Omental fat pad (tissue), 4 donors: ENCODE data around the gene WWC1. TPM values are rescaled to one million over a fixed set of nuclear protein-coding genes. Genes with fewer than 3 reads are reported as not detected.

Experiments
- ATAC-seq: fragments of 150-250 bp; one replicate; pipeline ENCODE4 v1.9.1; 2016; ENCODE audit warnings: mild to moderate bottlenecking, moderate library complexity; ENCODE audit not compliant: low FRiP score
- DNase-seq: peaks from one replicate; pipeline ENCODE4 v3.0.0-alpha.2; 2019; ENCODE audit warnings: low spot score
- total RNA-seq, 4 donors: library from RNA; depleted of rRNA; stranded (reverse); fragments of >200 nt; gene quantifications; one replicate each; pipeline ENCODE4 v1.1.0, GENCODE V29; 2016
- TF ChIP-seq, protein P1 (sequence below), 3 donors: fragments of 450-650 bp; IDR thresholded peaks; one replicate each; pipeline ENCODE4 v1.5.1; 2016 to 2017; ENCODE audit warnings: antibody characterized with exemption in 3 of 3, mild to moderate bottlenecking in 3 of 3, moderate library complexity in 2 of 3

WWC1 gene
- total RNA-seq, 4 donors from 2014 or later, result 0.63 to 92.6 (median 21.0) TPM

- TF ChIP-seq, protein P1, sequence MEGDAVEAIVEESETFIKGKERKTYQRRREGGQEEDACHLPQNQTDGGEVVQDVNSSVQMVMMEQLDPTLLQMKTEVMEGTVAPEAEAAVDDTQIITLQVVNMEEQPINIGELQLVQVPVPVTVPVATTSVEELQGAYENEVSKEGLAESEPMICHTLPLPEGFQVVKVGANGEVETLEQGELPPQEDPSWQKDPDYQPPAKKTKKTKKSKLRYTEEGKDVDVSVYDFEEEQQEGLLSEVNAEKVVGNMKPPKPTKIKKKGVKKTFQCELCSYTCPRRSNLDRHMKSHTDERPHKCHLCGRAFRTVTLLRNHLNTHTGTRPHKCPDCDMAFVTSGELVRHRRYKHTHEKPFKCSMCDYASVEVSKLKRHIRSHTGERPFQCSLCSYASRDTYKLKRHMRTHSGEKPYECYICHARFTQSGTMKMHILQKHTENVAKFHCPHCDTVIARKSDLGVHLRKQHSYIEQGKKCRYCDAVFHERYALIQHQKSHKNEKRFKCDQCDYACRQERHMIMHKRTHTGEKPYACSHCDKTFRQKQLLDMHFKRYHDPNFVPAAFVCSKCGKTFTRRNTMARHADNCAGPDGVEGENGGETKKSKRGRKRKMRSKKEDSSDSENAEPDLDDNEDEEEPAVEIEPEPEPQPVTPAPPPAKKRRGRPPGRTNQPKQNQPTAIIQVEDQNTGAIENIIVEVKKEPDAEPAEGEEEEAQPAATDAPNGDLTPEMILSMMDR (IDR thresholded peaks at IDR 0.05), result no peak
- DNase-seq (no peak), ATAC-seq (peak; percentile 60)
These were observed 133.3 kb downstream of the WWC1 start for GRCh38 chr5:168424594-168425323.

DNA sequence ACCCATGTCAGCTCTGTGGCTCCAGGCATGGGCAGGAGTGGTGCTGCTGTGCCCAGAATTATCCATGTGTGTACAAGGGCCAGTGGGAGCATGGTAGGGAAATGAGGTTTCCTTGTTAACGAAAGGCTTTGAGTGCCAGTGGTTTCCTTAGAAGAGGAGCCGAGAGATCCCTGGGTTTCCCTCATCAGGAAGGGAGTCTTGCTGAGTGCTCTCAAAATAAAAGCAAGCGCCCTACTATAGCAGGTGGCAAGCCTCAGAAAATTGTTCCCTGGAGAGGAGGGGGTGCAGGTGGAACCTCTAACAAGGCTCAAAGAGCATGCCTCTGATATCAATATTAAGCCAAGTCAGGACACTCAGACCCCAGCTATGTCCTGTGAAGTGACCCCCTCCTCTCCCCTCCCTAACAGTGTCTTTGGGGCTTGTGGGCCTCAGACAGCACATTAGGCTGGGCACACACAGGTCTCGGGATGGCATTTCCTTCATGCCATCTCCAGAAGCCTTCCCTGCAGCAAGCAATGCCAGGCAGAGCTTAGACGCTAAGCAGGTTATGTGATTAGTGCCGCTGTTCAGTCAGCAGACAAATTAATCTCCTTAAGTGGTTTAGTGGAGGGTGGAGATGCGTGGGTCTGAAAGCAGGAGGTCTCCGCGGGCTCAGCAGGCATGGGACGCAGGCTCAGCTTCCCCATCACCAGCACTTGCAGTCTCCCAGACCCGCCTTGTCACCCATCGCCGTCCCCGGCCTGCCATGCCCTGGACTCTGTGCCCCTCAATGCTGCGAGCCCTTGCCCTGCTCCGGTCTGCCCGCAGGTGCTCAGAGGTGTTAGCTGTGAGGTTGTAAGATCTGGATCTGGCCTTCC, 134.8 kb downstream of the WWC1 start:
- ATAC-seq, result no peak

DNA sequence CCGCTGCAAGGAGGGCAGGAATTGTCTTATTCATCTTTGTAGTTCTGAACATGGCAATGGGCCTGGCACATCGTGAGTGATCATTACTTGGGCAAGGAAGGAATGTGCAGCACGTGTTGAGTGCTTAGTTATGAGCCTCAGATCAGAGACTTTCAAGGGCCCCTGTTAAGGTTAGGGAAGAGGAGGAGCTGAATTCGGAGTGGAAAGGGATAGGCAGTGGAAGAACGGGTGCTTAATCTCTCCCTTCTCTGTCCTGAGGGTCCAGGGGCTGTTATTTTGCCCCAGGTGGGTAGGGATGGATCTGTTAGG, 135.4 kb downstream of the WWC1 start:
- ATAC-seq (no peak), DNase-seq (no peak)
- TF ChIP-seq, protein P1 (IDR thresholded peaks at IDR 0.05), result no peak

More for the DNA sequence above, 134.8 kb downstream of the WWC1 start:
- no peak for DNase-seq
- TF ChIP-seq, protein P1 (IDR thresholded peaks at IDR 0.05), result no peak

- DNase-seq, result no peak
- TF ChIP-seq, protein P1 (IDR thresholded peaks at IDR 0.05), result no peak
- no peak for ATAC-seq
These were observed 135.8 kb downstream of the WWC1 start for GRCh38 chr5:168427224-168427623.

DNA sequence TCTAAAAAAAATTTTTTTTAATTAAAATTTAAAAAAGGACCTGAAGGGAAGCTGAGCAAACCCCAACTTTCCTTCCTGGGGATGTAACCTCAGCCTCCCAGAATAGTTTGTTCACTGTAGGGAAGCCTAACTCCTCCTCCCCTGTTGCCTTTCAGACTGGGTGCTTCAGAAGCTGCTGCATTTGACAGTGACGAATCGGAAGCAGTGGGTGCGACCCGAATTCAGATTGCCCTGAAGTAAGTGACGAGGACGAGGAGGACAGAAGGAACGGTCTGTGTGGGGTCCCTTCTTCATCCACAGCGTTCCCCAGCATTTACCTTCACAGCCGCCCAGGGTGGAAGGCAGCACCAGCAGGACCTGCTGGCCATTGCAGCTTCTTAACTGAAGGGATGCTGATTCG, 137.1 kb downstream of the WWC1 start:
- no peak for DNase-seq
- TF ChIP-seq, protein P1 (IDR thresholded peaks at IDR 0.05), result no peak
- ATAC-seq, result no peak

GRCh38 chr5:168430296-168430695, 138.9 kb downstream of the WWC1 start:
- DNase-seq, result no peak
- TF ChIP-seq, protein P1 (IDR thresholded peaks at IDR 0.05), result no peak
- no peak for ATAC-seq
